ENCODE data around the gene MRPL49.

MRPL49 gene

GRCh38 chr11:65107078-65107477 is 15.0 kb upstream of the MRPL49 start:
- ATAC-seq: no peak
- TF ChIP-seq TSHZ2 (CRISPR knock-in tag; IDR thresholded peaks at IDR 0.05) (no peak), ZNF70 (CRISPR knock-in tag; IDR thresholded peaks at IDR 0.05) (no peak), ZNF565 (CRISPR knock-in tag; conservative IDR thresholded peaks at IDR 0.05; ENCODE audit: low read depth) (no peak), SNAI2 (CRISPR knock-in tag; IDR thresholded peaks at IDR 0.05) (no peak), ZFP3 (CRISPR knock-in tag; IDR thresholded peaks at IDR 0.05) (no peak), OSR1 (CRISPR knock-in tag; IDR thresholded peaks at IDR 0.05) (no peak), CREB5 (CRISPR knock-in tag; IDR thresholded peaks at IDR 0.05; ENCODE audit: low read depth) (no peak)
- TF ChIP-seq, protein P1, sequence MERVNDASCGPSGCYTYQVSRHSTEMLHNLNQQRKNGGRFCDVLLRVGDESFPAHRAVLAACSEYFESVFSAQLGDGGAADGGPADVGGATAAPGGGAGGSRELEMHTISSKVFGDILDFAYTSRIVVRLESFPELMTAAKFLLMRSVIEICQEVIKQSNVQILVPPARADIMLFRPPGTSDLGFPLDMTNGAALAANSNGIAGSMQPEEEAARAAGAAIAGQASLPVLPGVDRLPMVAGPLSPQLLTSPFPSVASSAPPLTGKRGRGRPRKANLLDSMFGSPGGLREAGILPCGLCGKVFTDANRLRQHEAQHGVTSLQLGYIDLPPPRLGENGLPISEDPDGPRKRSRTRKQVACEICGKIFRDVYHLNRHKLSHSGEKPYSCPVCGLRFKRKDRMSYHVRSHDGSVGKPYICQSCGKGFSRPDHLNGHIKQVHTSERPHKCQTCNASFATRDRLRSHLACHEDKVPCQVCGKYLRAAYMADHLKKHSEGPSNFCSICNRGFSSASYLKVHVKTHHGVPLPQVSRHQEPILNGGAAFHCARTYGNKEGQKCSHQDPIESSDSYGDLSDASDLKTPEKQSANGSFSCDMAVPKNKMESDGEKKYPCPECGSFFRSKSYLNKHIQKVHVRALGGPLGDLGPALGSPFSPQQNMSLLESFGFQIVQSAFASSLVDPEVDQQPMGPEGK (CRISPR knock-in tag; IDR thresholded peaks at IDR 0.05; ENCODE audit: borderline replicate concordance): no peak
- TF ChIP-seq, protein P2, sequence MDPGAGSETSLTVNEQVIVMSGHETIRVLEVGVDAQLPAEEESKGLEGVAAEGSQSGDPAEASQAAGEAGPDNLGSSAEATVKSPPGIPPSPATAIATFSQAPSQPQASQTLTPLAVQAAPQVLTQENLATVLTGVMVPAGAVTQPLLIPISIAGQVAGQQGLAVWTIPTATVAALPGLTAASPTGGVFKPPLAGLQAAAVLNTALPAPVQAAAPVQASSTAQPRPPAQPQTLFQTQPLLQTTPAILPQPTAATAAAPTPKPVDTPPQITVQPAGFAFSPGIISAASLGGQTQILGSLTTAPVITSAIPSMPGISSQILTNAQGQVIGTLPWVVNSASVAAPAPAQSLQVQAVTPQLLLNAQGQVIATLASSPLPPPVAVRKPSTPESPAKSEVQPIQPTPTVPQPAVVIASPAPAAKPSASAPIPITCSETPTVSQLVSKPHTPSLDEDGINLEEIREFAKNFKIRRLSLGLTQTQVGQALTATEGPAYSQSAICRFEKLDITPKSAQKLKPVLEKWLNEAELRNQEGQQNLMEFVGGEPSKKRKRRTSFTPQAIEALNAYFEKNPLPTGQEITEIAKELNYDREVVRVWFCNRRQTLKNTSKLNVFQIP (CRISPR knock-in tag; IDR thresholded peaks at IDR 0.05; ENCODE audit: borderline replicate concordance, low read depth): no peak
- TF ChIP-seq, protein P3, sequence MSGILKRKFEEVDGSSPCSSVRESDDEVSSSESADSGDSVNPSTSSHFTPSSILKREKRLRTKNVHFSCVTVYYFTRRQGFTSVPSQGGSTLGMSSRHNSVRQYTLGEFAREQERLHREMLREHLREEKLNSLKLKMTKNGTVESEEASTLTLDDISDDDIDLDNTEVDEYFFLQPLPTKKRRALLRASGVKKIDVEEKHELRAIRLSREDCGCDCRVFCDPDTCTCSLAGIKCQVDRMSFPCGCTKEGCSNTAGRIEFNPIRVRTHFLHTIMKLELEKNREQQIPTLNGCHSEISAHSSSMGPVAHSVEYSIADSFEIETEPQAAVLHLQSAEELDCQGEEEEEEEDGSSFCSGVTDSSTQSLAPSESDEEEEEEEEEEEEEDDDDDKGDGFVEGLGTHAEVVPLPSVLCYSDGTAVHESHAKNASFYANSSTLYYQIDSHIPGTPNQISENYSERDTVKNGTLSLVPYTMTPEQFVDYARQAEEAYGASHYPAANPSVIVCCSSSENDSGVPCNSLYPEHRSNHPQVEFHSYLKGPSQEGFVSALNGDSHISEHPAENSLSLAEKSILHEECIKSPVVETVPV (CRISPR knock-in tag; IDR thresholded peaks at IDR 0.05): no peak

GRCh38 chr11:65107751-65108468 is 14.2 kb upstream of the MRPL49 start:
- ATAC-seq: no peak
- TF ChIP-seq ZNF565 (CRISPR knock-in tag; conservative IDR thresholded peaks at IDR 0.05; ENCODE audit: low read depth) (no peak), TOX (CRISPR knock-in tag; IDR thresholded peaks at IDR 0.05; ENCODE audit: borderline replicate concordance) (no peak), ZFP30 (CRISPR knock-in tag; IDR thresholded peaks at IDR 0.05) (no peak), ZFP3 (CRISPR knock-in tag; IDR thresholded peaks at IDR 0.05) (no peak), CREB5 (CRISPR knock-in tag; IDR thresholded peaks at IDR 0.05; ENCODE audit: low read depth) (no peak), ZNF70 (CRISPR knock-in tag; IDR thresholded peaks at IDR 0.05) (no peak), PPARA (CRISPR knock-in tag; IDR thresholded peaks at IDR 0.05; ENCODE audit: borderline replicate concordance) (no peak), ESRRG (CRISPR knock-in tag; IDR thresholded peaks at IDR 0.05) (no peak), TSHZ2 (CRISPR knock-in tag; IDR thresholded peaks at IDR 0.05) (no peak), GLIS3 (CRISPR knock-in tag; IDR thresholded peaks at IDR 0.05) (no peak), ARNTL (CRISPR knock-in tag; IDR thresholded peaks at IDR 0.05; ENCODE audit: borderline replicate concordance, low read depth) (no peak), RARB (CRISPR knock-in tag; IDR thresholded peaks at IDR 0.05) (no peak)
- TF ChIP-seq, protein P2 (CRISPR knock-in tag; IDR thresholded peaks at IDR 0.05; ENCODE audit: borderline replicate concordance, low read depth): no peak
- TF ChIP-seq, protein P3 (CRISPR knock-in tag; IDR thresholded peaks at IDR 0.05): no peak
- TF ChIP-seq, protein P1 (CRISPR knock-in tag; IDR thresholded peaks at IDR 0.05; ENCODE audit: borderline replicate concordance): no peak
